Ramos (cell line): ENCODE measurements around the gene ZNF41.
"Not testable (repeated sequence)": the region's sequence is repeated elsewhere in the genome, so short reads cannot be mapped to it uniquely, and the experiment has no call there.

Experiments used
- in situ Hi-C: fragments of 300-500 bp; cut with MboI; formaldehyde crosslinking; loops from one replicate; pipeline ENCODE4 v1.14.3; 2022; ENCODE audit warnings: low sequenced_read_pairs; ENCODE audit not compliant: unreplicated experiment

ZNF41 gene

GRCh38 chrX:47482512-47483305 is at the start of gene ZNF41:
Gene ZNF41 (minus strand): TSS chrX:47483222. CDS start chrX:47467481, 15,741 bp downstream.
- in situ Hi-C loops, result no loop called here

GRCh38 chrX:47530049-47530448 is 47.0 kb upstream of the ZNF41 start:
- in situ Hi-C loops, result loop anchor here (25.0 kb wide), 1 partner anchor 318 kb away; the partner anchor contains the start of gene CDK16

DNA sequence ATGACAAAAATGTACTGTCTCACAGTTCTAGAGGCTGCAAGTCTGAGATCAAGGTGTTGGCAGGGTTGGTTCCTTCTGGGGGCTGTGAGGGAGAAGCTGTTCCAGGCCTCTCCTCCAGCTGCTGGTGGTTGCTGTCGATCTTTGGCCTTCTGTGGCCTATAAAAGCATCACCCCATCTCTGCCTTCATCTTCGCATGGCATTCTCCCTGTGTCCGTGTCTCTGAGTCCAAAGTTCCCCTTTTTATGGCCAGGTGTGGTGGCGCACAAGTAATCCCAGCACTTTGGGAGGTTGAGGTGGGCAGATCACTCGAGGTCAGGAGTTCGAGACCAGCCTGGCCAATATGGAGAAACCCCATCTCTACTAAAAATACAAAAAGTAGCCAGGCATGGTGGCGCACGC is 46.5 kb upstream of the ZNF41 start:
- in situ Hi-C loops, result loop anchor here (25.0 kb wide), 1 partner anchor 317 kb away; the partner anchor contains the start of gene CDK16

DNA sequence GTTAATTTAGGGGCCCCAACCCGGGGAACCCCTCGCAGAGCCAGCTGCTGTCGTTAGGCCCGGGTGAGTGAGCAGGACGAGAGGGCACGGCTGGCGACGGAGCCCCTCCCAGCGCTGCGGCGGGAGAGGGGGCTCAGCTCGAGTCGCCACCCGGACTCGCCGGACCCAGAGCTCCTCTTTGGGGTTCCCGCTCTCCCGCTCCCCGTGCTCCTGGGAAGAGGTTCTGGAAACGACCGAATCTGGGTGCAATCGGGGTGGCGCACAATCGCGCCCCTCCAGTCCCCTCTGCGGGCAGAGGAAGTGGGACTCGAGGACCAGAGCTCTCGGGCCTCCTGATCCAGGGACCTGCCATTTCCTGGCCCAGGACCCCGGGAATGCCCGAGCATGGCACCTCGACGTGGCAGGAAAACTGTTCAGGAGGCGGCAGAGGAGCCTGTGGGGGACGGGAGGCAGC is 40.7 kb upstream of the ZNF41 start:
- in situ Hi-C loops, result no loop called here

GRCh38 chrX:47523297-47523696 is 40.3 kb upstream of the ZNF41 start:
- in situ Hi-C loops, result no loop called here

DNA sequence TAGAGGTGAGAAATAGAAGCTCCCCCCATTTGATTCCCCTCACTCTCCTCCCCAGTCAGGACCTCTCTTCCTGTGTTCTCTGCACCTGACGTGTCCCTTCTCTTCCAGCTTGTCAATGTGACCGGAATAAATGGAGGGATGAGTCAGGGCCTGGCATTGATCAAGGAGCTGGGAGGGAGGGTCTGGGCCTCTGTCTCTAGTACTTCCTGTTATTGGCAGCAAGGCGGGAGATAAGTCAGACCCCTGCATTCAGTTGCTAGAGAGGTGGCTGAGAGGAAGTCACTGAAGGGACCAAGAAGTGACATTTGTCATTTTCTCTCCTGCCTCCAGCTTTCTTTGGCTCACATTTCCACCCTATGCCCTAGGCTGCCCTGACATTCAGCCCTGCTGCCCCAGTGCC is 35.1 kb upstream of the ZNF41 start:
- in situ Hi-C loops, result no loop called here

GRCh38 chrX:47515941-47516665 is 33.1 kb upstream of the ZNF41 start:
- in situ Hi-C loops, result no loop called here

- in situ Hi-C loops, result no loop called here
Observed at GRCh38 chrX:47514533-47515235, 31.7 kb upstream of the ZNF41 start.

- in situ Hi-C loops, result not testable (repeated sequence)
Observed at GRCh38 chrX:47513034-47513965, 30.3 kb upstream of the ZNF41 start.

- in situ Hi-C loops, result not testable (repeated sequence)
Observed at GRCh38 chrX:47512383-47512782, 29.4 kb upstream of the ZNF41 start.

- in situ Hi-C loops, result no loop called here
Observed at GRCh38 chrX:47507153-47507867, 24.3 kb upstream of the ZNF41 start.

DNA sequence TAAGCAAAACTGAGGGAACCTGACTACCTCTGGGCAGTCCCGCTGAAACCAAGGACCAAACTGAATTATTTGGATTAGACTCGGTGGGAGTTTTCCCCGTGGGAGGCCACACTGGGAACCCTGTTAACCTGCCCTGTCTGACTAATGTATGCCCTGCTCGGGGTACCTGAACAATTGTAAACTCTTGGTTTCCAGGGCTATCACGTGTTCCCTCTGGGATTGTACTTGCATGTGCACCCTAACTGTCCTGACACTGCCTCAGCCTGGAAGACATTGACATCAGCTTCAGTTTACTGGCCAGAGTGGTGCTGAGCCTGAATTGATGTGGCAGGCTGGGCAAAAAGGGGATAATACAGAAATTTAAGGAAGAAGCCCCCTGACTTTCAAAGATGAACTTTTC is 20.1 kb upstream of the ZNF41 start:
- in situ Hi-C loops, result no loop called here

DNA sequence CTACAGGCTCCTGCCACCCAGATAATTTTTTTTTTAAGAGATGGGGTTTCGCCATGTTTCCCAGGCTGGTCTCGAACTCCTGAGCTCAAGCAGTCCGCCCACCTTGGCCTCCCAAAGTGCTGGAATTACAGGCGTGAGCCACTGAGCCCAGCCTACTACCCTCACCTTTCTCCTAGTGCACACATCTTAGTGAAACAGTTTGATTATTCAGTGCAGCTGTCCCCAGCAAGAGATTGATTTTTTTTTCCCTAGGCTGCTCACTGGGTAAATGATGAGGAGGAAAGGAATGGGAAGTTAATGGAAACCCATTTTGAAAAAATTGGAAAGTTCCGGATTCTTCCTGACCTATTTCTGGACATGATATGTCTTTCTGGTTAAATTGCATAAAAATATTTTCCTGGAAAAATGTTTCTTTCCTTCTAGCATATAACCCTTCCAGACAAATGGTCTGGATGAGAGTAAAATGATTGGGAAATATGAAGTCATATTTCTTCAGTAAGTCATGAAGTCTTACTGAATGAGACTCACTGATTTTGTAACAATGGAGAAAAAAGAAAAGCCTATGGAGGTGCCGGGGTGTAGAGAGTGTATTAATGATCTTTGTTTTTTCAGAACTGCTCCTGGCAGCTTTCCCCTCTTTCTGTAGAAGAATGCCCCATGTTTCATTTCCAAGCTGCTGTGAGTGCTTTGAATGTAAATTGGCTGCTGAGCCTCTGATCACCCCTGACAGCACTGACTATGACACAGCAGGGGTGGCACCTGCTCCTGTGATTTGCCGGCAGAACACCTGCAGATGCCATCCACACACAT is 19.5 kb upstream of the ZNF41 start:
- in situ Hi-C loops, result no loop called here

- in situ Hi-C loops, result no loop called here
Observed at GRCh38 chrX:47501226-47502074, 18.4 kb upstream of the ZNF41 start.

- in situ Hi-C loops, result no loop called here
Observed at GRCh38 chrX:47500554-47500953, 17.5 kb upstream of the ZNF41 start.

DNA sequence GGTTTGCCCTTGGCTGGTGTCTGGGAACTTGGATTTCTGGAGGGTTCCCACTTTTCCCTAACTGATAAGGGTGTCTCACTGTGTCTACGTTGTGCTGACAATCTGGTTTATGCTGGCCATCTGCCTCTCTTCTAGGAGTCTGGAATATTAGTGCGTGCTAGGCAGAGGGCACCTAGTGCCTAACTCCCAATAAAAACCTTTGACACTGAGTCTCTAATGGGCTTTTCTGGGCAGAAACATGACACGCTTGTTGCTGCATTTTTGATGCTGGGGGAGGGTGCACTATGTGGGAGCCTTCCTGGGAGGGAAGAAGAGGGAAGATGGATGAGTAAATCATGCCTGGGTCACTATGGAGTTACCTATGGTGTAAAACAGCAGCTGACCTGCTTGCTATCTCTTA is 16.3 kb upstream of the ZNF41 start:
- in situ Hi-C loops, result no loop called here

GRCh38 chrX:47498411-47498810 is 15.4 kb upstream of the ZNF41 start:
- in situ Hi-C loops, result no loop called here
